SK-N-SH treated with all-trans-retinoic acid at 6 μM for 48 hours (cell line): Measurements from ENCODE around the gene SPNS3.

Experiments
- ARNTL ChIP-seq: fragments of 450-650 bp; formaldehyde crosslinking; IDR thresholded peaks from 2 replicates; pipeline ENCODE4 v1.5.0; 2020; ENCODE audit warnings: low read depth, mild to moderate bottlenecking, moderate library complexity, borderline replicate concordance
- CSDC2 ChIP-seq: fragments of 250-450 bp; sonication (Bioruptor Pico); IDR thresholded peaks from 2 replicates; pipeline ENCODE4 v1.5.0; 2020; ENCODE audit warnings: mild to moderate bottlenecking, moderate library complexity
- ESRRG ChIP-seq: fragments of 250-450 bp; sonication (Bioruptor Pico); IDR thresholded peaks from 2 replicates; pipeline ENCODE4 v1.6.1; 2021; ENCODE audit warnings: mild to moderate bottlenecking
- PATZ1 ChIP-seq: fragments of 250-450 bp; sonication (Bioruptor Pico); IDR thresholded peaks from 2 replicates; pipeline ENCODE4 v1.8.0; 2020; ENCODE audit warnings: mild to moderate bottlenecking, moderate library complexity, borderline replicate concordance
- PPARA ChIP-seq: fragments of 250-450 bp; sonication (Bioruptor Pico); IDR thresholded peaks from 2 replicates; pipeline ENCODE4 v1.5.0; 2020; ENCODE audit warnings: mild to moderate bottlenecking, borderline replicate concordance
- ZFP30 ChIP-seq: fragments of 450-650 bp; formaldehyde crosslinking; IDR thresholded peaks from 2 replicates; pipeline ENCODE4 v1.5.0; 2022; ENCODE audit warnings: mild to moderate bottlenecking, moderate library complexity
- ZNF565 ChIP-seq: fragments of 450-650 bp; formaldehyde crosslinking; conservative IDR thresholded peaks from 2 replicates; pipeline ENCODE4 v1.5.0; 2020; ENCODE audit warnings: low read depth, mild to moderate bottlenecking, moderate library complexity
- ZNF8 ChIP-seq: fragments of 450-650 bp; formaldehyde crosslinking; IDR thresholded peaks from 2 replicates; pipeline ENCODE4 v1.5.0; 2020; ENCODE audit warnings: mild to moderate bottlenecking, moderate library complexity
- TF ChIP-seq, protein P1 (sequence below): fragments of 250-450 bp; sonication (Bioruptor Pico); IDR thresholded peaks from 2 replicates; pipeline ENCODE4 v1.5.0; 2020; ENCODE audit warnings: mild to moderate bottlenecking, moderate library complexity
- TF ChIP-seq, protein P2 (sequence below): fragments of 250-450 bp; sonication (Bioruptor Pico); IDR thresholded peaks from 2 replicates; pipeline ENCODE4 v1.5.1; 2020; ENCODE audit warnings: low read depth, mild to moderate bottlenecking, moderate library complexity

DNA sequence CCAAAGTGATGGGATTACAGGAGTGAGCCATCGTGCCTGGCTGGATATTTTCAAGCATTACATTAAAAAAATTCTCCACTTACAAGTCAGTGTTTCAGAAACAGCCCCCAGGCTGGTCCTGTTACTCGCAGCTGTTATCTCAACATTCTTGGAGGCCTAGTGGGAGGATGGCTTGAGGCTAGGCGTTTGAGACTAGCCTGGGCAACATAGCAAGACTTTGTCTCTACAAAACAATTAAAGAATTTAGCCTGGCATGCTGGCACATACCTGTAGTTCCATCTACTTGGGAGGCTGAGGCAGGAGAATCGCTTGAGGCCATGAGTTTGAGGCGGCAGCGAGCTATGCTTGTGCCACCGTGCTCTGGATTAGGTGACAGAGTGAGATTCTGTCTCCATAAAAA, 26.5 kb upstream of the SPNS3 start:
- TF ChIP-seq ZNF8 (no peak), ZFP30 (CRISPR knock-in tag) (no peak), ESRRG (CRISPR knock-in tag) (no peak), ARNTL (CRISPR knock-in tag) (no peak), ZNF565 (CRISPR knock-in tag) (no peak), CSDC2 (CRISPR knock-in tag) (no peak), PATZ1 (CRISPR knock-in tag) (no peak), PPARA (no peak)
- TF ChIP-seq, protein P1, sequence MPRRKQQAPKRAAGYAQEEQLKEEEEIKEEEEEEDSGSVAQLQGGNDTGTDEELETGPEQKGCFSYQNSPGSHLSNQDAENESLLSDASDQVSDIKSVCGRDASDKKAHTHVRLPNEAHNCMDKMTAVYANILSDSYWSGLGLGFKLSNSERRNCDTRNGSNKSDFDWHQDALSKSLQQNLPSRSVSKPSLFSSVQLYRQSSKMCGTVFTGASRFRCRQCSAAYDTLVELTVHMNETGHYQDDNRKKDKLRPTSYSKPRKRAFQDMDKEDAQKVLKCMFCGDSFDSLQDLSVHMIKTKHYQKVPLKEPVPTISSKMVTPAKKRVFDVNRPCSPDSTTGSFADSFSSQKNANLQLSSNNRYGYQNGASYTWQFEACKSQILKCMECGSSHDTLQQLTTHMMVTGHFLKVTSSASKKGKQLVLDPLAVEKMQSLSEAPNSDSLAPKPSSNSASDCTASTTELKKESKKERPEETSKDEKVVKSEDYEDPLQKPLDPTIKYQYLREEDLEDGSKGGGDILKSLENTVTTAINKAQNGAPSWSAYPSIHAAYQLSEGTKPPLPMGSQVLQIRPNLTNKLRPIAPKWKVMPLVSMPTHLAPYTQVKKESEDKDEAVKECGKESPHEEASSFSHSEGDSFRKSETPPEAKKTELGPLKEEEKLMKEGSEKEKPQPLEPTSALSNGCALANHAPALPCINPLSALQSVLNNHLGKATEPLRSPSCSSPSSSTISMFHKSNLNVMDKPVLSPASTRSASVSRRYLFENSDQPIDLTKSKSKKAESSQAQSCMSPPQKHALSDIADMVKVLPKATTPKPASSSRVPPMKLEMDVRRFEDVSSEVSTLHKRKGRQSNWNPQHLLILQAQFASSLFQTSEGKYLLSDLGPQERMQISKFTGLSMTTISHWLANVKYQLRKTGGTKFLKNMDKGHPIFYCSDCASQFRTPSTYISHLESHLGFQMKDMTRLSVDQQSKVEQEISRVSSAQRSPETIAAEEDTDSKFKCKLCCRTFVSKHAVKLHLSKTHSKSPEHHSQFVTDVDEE (CRISPR knock-in tag), result no peak
- TF ChIP-seq, protein P2, sequence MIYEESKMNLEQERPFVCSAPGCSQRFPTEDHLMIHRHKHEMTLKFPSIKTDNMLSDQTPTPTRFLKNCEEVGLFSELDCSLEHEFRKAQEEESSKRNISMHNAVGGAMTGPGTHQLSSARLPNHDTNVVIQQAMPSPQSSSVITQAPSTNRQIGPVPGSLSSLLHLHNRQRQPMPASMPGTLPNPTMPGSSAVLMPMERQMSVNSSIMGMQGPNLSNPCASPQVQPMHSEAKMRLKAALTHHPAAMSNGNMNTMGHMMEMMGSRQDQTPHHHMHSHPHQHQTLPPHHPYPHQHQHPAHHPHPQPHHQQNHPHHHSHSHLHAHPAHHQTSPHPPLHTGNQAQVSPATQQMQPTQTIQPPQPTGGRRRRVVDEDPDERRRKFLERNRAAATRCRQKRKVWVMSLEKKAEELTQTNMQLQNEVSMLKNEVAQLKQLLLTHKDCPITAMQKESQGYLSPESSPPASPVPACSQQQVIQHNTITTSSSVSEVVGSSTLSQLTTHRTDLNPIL (CRISPR knock-in tag), result no peak
